ENCODE results near the gene EXOSC7. TPM values are rescaled to one million over a fixed set of nuclear protein-coding genes. Genes with fewer than 3 reads are reported as not detected.

Gene EXOSC7
- total RNA-seq, result 60.8 and 62.1 TPM in 2 replicates

DNA sequence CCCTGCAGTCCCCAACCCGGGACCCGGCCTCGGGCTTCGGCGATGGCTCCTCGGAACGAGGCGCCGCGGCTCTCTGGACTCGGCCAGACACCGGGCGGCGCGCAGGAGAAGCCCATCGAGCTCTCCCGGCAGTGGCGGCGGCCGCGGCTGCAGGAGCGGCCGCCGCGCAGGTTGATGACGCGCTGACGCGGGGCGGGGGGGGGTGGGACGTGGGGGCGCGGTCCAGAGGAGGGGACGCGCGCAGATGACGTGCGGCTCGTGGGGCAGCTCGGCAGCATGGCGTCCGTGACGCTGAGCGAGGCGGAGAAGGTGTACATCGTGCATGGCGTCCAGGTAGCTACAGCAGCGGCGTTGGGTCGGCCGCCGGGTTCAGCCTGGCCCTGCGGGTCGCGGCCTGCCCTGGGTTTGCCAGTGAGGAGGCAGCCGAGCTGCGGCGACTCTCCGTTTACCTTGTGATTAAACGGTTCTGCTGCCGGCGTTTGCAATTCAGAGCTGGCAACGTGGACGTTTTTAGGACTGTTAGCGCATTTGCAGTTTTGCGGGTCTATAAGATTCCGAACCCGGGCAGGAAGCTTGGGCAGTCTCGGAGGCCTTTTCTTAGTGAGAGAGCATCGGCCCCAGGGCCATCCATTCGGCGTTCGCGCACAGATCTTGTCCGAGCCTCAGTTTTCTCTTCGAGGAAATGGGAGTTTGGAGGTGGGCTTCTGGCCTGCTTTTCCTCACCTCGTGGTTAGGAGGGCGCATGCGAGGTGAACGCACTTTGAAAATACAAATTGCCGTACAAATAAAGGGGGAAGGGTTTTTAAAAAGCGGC, at the start of gene EXOSC7, which contains the start of gene ZDHHC3:
TSS of gene EXOSC7 (plus strand) at position 243 of the 814 bp plus-strand sequence. CDS start at position 277, 34 bp downstream.
TSS of gene ZDHHC3 (minus strand) at position 173 of the 814 bp plus-strand sequence. CDS start 16,738 bp downstream, outside the sequence.

DNA sequence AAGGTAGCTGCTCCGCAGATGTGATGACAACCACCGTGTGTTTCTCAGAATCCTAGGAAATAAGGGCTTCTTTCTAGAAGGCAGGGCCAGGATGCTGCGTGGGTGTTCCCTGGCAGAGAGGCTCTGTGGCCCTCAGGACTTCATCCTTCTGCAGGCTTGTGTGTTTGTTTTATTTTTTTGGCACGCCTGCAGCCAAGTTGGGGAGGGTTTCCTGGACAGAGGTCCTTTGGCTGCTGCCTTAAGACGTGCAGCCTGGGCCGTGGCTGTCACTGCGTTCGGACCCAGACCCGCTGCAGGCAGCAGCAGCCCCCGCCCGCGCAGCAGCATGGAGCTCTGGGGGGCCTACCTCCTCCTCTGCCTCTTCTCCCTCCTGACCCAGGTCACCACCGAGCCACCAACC, 50.0 kb downstream of the EXOSC7 start, which contains the start of gene CLEC3B:
TSS of gene CLEC3B (plus strand) at position 266 of the 400 bp plus-strand sequence. CDS start at position 326, 60 bp downstream.

Other genes starting within 250 kb of the EXOSC7 start
- gene ZNF501, start 246.6 kb upstream of the EXOSC7 start, total RNA-seq, result 7.7 and 9.0 TPM in 2 replicates
- gene KIAA1143, start 214.6 kb upstream of the EXOSC7 start, total RNA-seq, result 12.7 and 16.7 TPM in 2 replicates
- gene KIF15, start 214.4 kb upstream of the EXOSC7 start, total RNA-seq, result 1.3 and 2.7 TPM in 2 replicates
- 18.1 and 21.3 TPM in 2 replicates for gene TMEM42, start 114.3 kb upstream of the EXOSC7 start, total RNA-seq
- gene TGM4, start 101.6 kb upstream of the EXOSC7 start, total RNA-seq, result under 0.01 TPM in 1 of 2 replicates, not detected in the other
- gene ZDHHC3, start 70 bp upstream of the EXOSC7 start, total RNA-seq, result 37.2 and 55.5 TPM in 2 replicates
- 15.6 and 33.1 TPM in 2 replicates for gene CLEC3B, start 50.1 kb downstream of the EXOSC7 start, total RNA-seq
- 1.4 and 5.5 TPM in 2 replicates for gene CDCP1, start 170.1 kb downstream of the EXOSC7 start, total RNA-seq

Measured in bronchial smooth muscle cell (primary cell).